Transverse colon (tissue), 4 donors: Measurements from ENCODE around the gene MRPS5. TPM values are rescaled to one million over a fixed set of nuclear protein-coding genes. Genes with fewer than 3 reads are reported as not detected.
"Not testable (repeated sequence)": the region's sequence is repeated elsewhere in the genome, so short reads cannot be mapped to it uniquely, and the experiment has no call there.

ENCODE experiments used
- DNase-seq: peaks from one replicate; pipeline ENCODE4 v3.0.0-alpha.2; 2019
- H3K27ac ChIP-seq, 4 donors: fragments of 200-600 bp; sonication (generic); 2 replicates each; pipeline ENCODE4 v1.5.1; 2016 to 2018; ENCODE audit warnings: inconsistent platforms in 4 of 4
- H3K27me3 ChIP-seq: fragments of 200-600 bp; sonication (generic); 2 replicates; pipeline ENCODE4 v1.5.1; 2017; ENCODE audit warnings: inconsistent platforms
- H3K36me3 ChIP-seq, 4 donors: fragments of 200-600 bp; sonication (generic); 2 replicates each; pipeline ENCODE4 v1.5.1; 2017 to 2019; ENCODE audit warnings: inconsistent platforms in 4 of 4
- H3K4me1 ChIP-seq, 4 donors: fragments of 200-600 bp; sonication (generic); 2 replicates each; pipeline ENCODE4 v1.5.1; 2017 to 2020; ENCODE audit warnings: inconsistent platforms in 4 of 4
- H3K4me3 ChIP-seq, 4 donors: fragments of 200-600 bp; sonication (generic); 1 replicate in 1 of 4; 2 replicates in 3 of 4; pipeline versions ENCODE4 v1.5.1 to v1.6.1; 2017 to 2019; ENCODE audit warnings: inconsistent platforms in 4 of 4
- H3K9me3 ChIP-seq, 2 donors: fragments of 200-600 bp; sonication (generic); 2 replicates each; pipeline ENCODE4 v1.5.1; 2017 to 2019; ENCODE audit warnings: inconsistent platforms in 2 of 2
- CTCF ChIP-seq, 5 experiments: fragments of 200-600 bp in 3 of 5; fragments of 450-650 bp in 2 of 5; sonication (generic) in 3 of 5; IDR thresholded peaks; 1 replicate in 2 of 5; 2 replicates in 3 of 5; pipeline ENCODE4 v1.5.1; 2016 to 2017; ENCODE audit warnings: antibody characterized with exemption in 5 of 5, inconsistent platforms in 3 of 5, mild to moderate bottlenecking in 2 of 5, moderate library complexity in 1 of 5
- EP300 ChIP-seq: sonication (generic); formaldehyde crosslinking; IDR thresholded peaks from one replicate; pipeline ENCODE4 v1.6.1; 2017; ENCODE audit warnings: antibody characterized with exemption, low read depth
- POLR2A ChIP-seq: fragments of 450-650 bp; IDR thresholded peaks from one replicate; pipeline ENCODE4 v1.6.1; 2016; ENCODE audit warnings: antibody characterized with exemption, mild to moderate bottlenecking, moderate library complexity
- POLR2AphosphoS5 ChIP-seq, 3 donors: sonication (generic); formaldehyde crosslinking; IDR thresholded peaks; one replicate each; pipeline ENCODE4 v1.6.1; 2016; ENCODE audit warnings: antibody characterized with exemption in 3 of 3
- WGBS, 2 donors: methylation state at CpG; one replicate each; pipeline ENCODE4 v1.1.5; 2018; ENCODE audit warnings: low coverage in 1 of 2; 5-methylcytosine and 5-hydroxymethylcytosine counted together
- in situ Hi-C, 4 donors: fragments of 200-750 bp; cut with MboI; loops; one replicate each; pipeline versions ENCODE4 v1.15.0 to v1.15.1; 2017; ENCODE audit warnings: low sequenced_read_pairs in 3 of 4, low pct_ligation_motif_present in 1 of 4, low pct_unique_long_range_greater_than_20kb in 1 of 4
- intact Hi-C: fragments of 100-400 bp; cut with DNase I; formaldehyde crosslinking; loops from one replicate; pipeline ENCODE4 v1.15.1; 2023; ENCODE audit warnings: low total_unique reads
- total RNA-seq, 4 donors: library from RNA; depleted of rRNA; stranded (reverse); fragments of >200 nt; gene quantifications; one replicate each; pipeline ENCODE4 v1.1.0, GENCODE V29; 2016

Gene MRPS5
- total RNA-seq, 4 donors from 2014 or later = 61.7 to 145 (median 77.2) TPM

GRCh38 chr2:95106081-95106480 is 15.5 kb downstream of the MRPS5 start:
- intact Hi-C loops = no loop called here
- Histone ChIP-seq H3K4me1 (no peaks in the 10 kb centered on the region), H3K27ac (no peak overlapping the region), H3K27me3 (no peaks in the 10 kb centered on the region), H3K4me3 (no peak overlapping the region), H3K9me3 (no peaks in the 10 kb centered on the region), H3K36me3 (peaks cover 0 to 83% (median 41%) of the 10 kb centered on the region in 4 donors)
- TF ChIP-seq EP300 (no peak), POLR2AphosphoS5 (IDR thresholded peaks at IDR 0.05) (no peak), CTCF (IDR thresholded peaks at IDR 0.05) (no peak), POLR2A (no peak)
- in situ Hi-C loops = no loop called here
- DNase-seq = no peak
- WGBS, 2 donors = 90 to 92% methylated on average over 2 of the region's 2 CpGs

GRCh38 chr2:95104606-95105005 is 17.0 kb downstream of the MRPS5 start:
- H3K9me3 ChIP-seq = no peaks in the 10 kb centered on the region
- peaks cover 3 to 90% (median 46%) of the 10 kb centered on the region in 4 donors for H3K36me3 ChIP-seq
- TF ChIP-seq CTCF (IDR thresholded peaks at IDR 0.05) (no peak), POLR2A (no peak), POLR2AphosphoS5 (IDR thresholded peaks at IDR 0.05) (no peak), EP300 (no peak)
- H3K27ac ChIP-seq = no peak overlapping the region
- in situ Hi-C loops = no loop called here
- no peak overlapping the region for H3K4me3 ChIP-seq
- H3K4me1 ChIP-seq = no peaks in the 10 kb centered on the region
- intact Hi-C loops = no loop called here
- WGBS, 2 donors = 95 to 97% methylated on average over 7 to 8 of the region's 8 CpGs
- no peaks in the 10 kb centered on the region for H3K27me3 ChIP-seq
- DNase-seq = no peak

GRCh38 chr2:95099910-95100309 is 21.7 kb downstream of the MRPS5 start:
- H3K4me3 ChIP-seq = no peak overlapping the region
- H3K36me3 ChIP-seq = peaks cover 3 to 66% (median 33%) of the 10 kb centered on the region in 4 donors
- no peak overlapping the region for H3K27ac ChIP-seq
- TF ChIP-seq CTCF (IDR thresholded peaks at IDR 0.05) = no peak
- no peak for TF ChIP-seq POLR2A
- no peak for TF ChIP-seq EP300
- TF ChIP-seq POLR2AphosphoS5 (IDR thresholded peaks at IDR 0.05) = no peak
- in situ Hi-C loops (no loop called here), intact Hi-C loops (no loop called here)
- WGBS, 2 donors = 69 to 82% methylated on average over 2 of the region's 2 CpGs
- DNase-seq = no peak
- H3K4me1 ChIP-seq = no peaks in the 10 kb centered on the region
- H3K9me3 ChIP-seq = no peaks in the 10 kb centered on the region
- no peaks in the 10 kb centered on the region for H3K27me3 ChIP-seq

- in situ Hi-C loops, H3K27me3 ChIP-seq, H3K27ac ChIP-seq, intact Hi-C loops, H3K4me3 ChIP-seq, DNase-seq, H3K4me1 ChIP-seq, H3K9me3 ChIP-seq: not testable (repeated sequence)
- peaks cover 3 to 54% (median 27%) of the 10 kb centered on the region in 4 donors for H3K36me3 ChIP-seq
- 100% methylated on average over 4 to 5 of the region's 5 CpGs for WGBS, 2 donors
Observed at GRCh38 chr2:95098273-95098672, 23.3 kb downstream of the MRPS5 start.

GRCh38 chr2:95091885-95092555 is 29.6 kb downstream of the MRPS5 start:
- no peaks in the 10 kb centered on the region for H3K9me3 ChIP-seq
- in situ Hi-C loops = no loop called here
- H3K4me1 ChIP-seq = no peaks in the 10 kb centered on the region
- H3K4me3 ChIP-seq = no peak overlapping the region
- no peaks in the 10 kb centered on the region for H3K27me3 ChIP-seq
- WGBS, 2 donors = 86 to 97% methylated on average over 2 to 6 of the region's 6 CpGs
- no peak for DNase-seq
- H3K36me3 ChIP-seq = peaks cover 0 to 49% (median 10%) of the 10 kb centered on the region in 4 donors
- TF ChIP-seq POLR2AphosphoS5 (IDR thresholded peaks at IDR 0.05) (no peak), EP300 (no peak), CTCF (IDR thresholded peaks at IDR 0.05) (no peak), POLR2A (no peak)
- intact Hi-C loops = loop anchor here (5.0 kb wide), 1 partner anchor 1735 kb away; no protein-coding TSS in a partner anchor
- H3K27ac ChIP-seq = no peak overlapping the region
